Common myeloid progenitor, CD34-positive (primary cell): ENCODE measurements around the gene MAP3K12.

Experiments used
- CTCF ChIA-PET: fragments of 350-600 bp; sonication (Branson Sonifier 250); formaldehyde crosslinking; loops from one replicate; lab custom pipeline; 2021; ENCODE audit warnings: antibody characterized with exemption; lab: Charles Lee
- POLR2A ChIA-PET: fragments of 350-600 bp; sonication (Branson Sonifier 250); formaldehyde crosslinking; loops from one replicate; lab custom pipeline; 2021; ENCODE audit warnings: antibody characterized with exemption; lab: Charles Lee
- DNase-seq, 3 donors: peaks; one replicate each; pipeline versions ENCODE4 v3.0.0 to v3.0.0-alpha.2; 2013
- H3K27ac ChIP-seq, 2 experiments: 1 replicate in 1 of 2; 2 replicates in 1 of 2; pipeline ENCODE4 v1.7.0; 2013; ENCODE audit warnings: inconsistent platforms in 2 of 2, low read length in 2 of 2, mild to moderate bottlenecking in 2 of 2, low read depth in 1 of 2, moderate library complexity in 1 of 2; ENCODE audit not compliant: severe bottlenecking in 2 of 2, insufficient read depth in 1 of 2, poor library complexity in 1 of 2
- H3K27me3 ChIP-seq, 5 experiments: replicated peaks in 2 of 5; 1 replicate in 3 of 5; 2 replicates in 2 of 5; pipeline versions ENCODE4 v1.6.1 to v1.7.0; 2013; ENCODE audit warnings: low read length in 4 of 5, mild to moderate bottlenecking in 2 of 5, moderate library complexity in 2 of 5, inconsistent platforms in 1 of 5; ENCODE audit not compliant: insufficient read depth in 5 of 5, control insufficient read depth in 4 of 5
- H3K36me3 ChIP-seq, 4 experiments: 1 replicate in 2 of 4; 2 replicates in 2 of 4; pipeline versions ENCODE4 v1.6.1 to v1.7.0; 2013; ENCODE audit warnings: low read length in 3 of 4, control low read depth in 1 of 4, mild to moderate bottlenecking in 1 of 4; ENCODE audit not compliant: control insufficient read depth in 4 of 4, insufficient read depth in 4 of 4
- H3K4me1 ChIP-seq, 4 experiments: 1 replicate in 3 of 4; 2 replicates in 1 of 4; pipeline versions ENCODE4 v1.6.1 to v1.7.1; 2013; ENCODE audit warnings: low read length in 3 of 4, mild to moderate bottlenecking in 3 of 4, control low read depth in 1 of 4, inconsistent platforms in 1 of 4, moderate library complexity in 1 of 4; ENCODE audit not compliant: control insufficient read depth in 4 of 4, insufficient read depth in 4 of 4; ENCODE audit errors: control extremely low read depth in 1 of 4
- H3K4me3 ChIP-seq, 7 experiments: 1 replicate in 4 of 7; 2 replicates in 3 of 7; pipeline versions ENCODE4 v1.5.1 to v1.7.0; 2013; ENCODE audit warnings: mild to moderate bottlenecking in 7 of 7, low read length in 6 of 7, moderate library complexity in 6 of 7, inconsistent platforms in 2 of 7, low read depth in 2 of 7, control low read depth in 1 of 7; ENCODE audit not compliant: insufficient read depth in 4 of 7, control insufficient read depth in 1 of 7; ENCODE audit errors: extremely low read depth in 1 of 7
- H3K9me3 ChIP-seq, 5 experiments: 1 replicate in 4 of 5; 2 replicates in 1 of 5; pipeline versions ENCODE4 v1.6.1 to v1.7.1; 2013; ENCODE audit warnings: low read length in 4 of 5, mild to moderate bottlenecking in 2 of 5, inconsistent platforms in 1 of 5, low read depth in 1 of 5, moderate library complexity in 1 of 5; ENCODE audit not compliant: control insufficient read depth in 4 of 5, insufficient read depth in 2 of 5; ENCODE audit errors: control extremely low read depth in 1 of 5
- WGBS: methylation state at CpG from one replicate; pipeline ENCODE4 v1.1.5; 2013; ENCODE audit not compliant: insufficient coverage; 5-methylcytosine and 5-hydroxymethylcytosine counted together

MAP3K12 gene

GRCh38 chr12:53523131-53523530 lies 23.9 kb upstream of the MAP3K12 start:
- POLR2A ChIA-PET, result no interaction called here
- DNase-seq, result no peak
- H3K27ac ChIP-seq, result no peak overlapping the region
- no peaks in the 10 kb centered on the region for H3K27me3 ChIP-seq
- WGBS, result no CpG with 5 or more reads among the region's 3 CpGs
- CTCF ChIA-PET, result interaction anchor here (0.6 to 1.5 kb wide), 5 partner anchors 11 to 46 kb away, joined by 3 to 5 read pairs (median 3); no protein-coding TSS in a partner anchor
- peaks cover 20 to 75% (median 42%) of the 10 kb centered on the region in 4 experiments for H3K36me3 ChIP-seq
- no peak overlapping the region for H3K4me3 ChIP-seq
- no peaks in the 10 kb centered on the region for H3K4me1 ChIP-seq
- H3K9me3 ChIP-seq, result no peaks in the 10 kb centered on the region

- Histone ChIP-seq H3K4me3 (no peak overlapping the region), H3K27ac (no peak overlapping the region), H3K27me3 (no peaks in the 10 kb centered on the region), H3K36me3 (peaks cover 16 to 77% (median 61%) of the 10 kb centered on the region in 4 experiments), H3K9me3 (no peaks in the 10 kb centered on the region), H3K4me1 (peaks cover 0 to 18% (median 10%) of the 10 kb centered on the region in 4 experiments)
- ChIA-PET CTCF (interaction anchor here (0.5 to 5.6 kb wide), 3 partner anchors 10 to 192 kb away, joined by 3 to 35 read pairs (median 3); partner anchors contain the start of gene NPFF), POLR2A (no interaction called here)
- DNase-seq, result no peak
- WGBS, result 100% methylated on average over 4 of the region's 5 CpGs
Observed at GRCh38 chr12:53518381-53518780, 19.1 kb upstream of the MAP3K12 start.

GRCh38 chr12:53516758-53517455 lies 17.6 kb upstream of the MAP3K12 start:
- ChIA-PET CTCF (interaction anchor here (0.9 to 5.6 kb wide), 3 partner anchors 8 to 14 kb away, joined by 4 to 35 read pairs (median 4); partner anchors contain the start of gene NPFF), POLR2A (no interaction called here)
- Histone ChIP-seq H3K27me3 (no peaks in the 10 kb centered on the region), H3K27ac (no peak overlapping the region), H3K4me1 (peaks cover 0 to 21% (median 11%) of the 10 kb centered on the region in 4 experiments), H3K36me3 (peaks cover 8 to 78% (median 60%) of the 10 kb centered on the region in 4 experiments), H3K9me3 (no peaks in the 10 kb centered on the region), H3K4me3 (no peak overlapping the region)
- WGBS, result 92% methylated on average over 10 of the region's 13 CpGs
- no peak for DNase-seq

GRCh38 chr12:53515291-53515680 lies 16.0 kb upstream of the MAP3K12 start:
- no peaks in the 10 kb centered on the region for H3K27me3 ChIP-seq
- peak overlapping the region in 1 of 2 experiments; percentile 4 for H3K27ac ChIP-seq
- ChIA-PET POLR2A (no interaction called here), CTCF (interaction anchor here (1.1 to 1.9 kb wide), 4 partner anchors 15 to 303 kb away, joined by 3 to 10 read pairs (median 4); partner anchors contain the start of gene TARBP2)
- 100% methylated on average over 1 of the region's 2 CpGs for WGBS
- H3K36me3 ChIP-seq, result peaks cover 5 to 81% (median 56%) of the 10 kb centered on the region in 4 experiments
- no peak for DNase-seq
- H3K9me3 ChIP-seq, result no peaks in the 10 kb centered on the region
- H3K4me3 ChIP-seq, result no peak overlapping the region
- peaks cover 0 to 21% (median 11%) of the 10 kb centered on the region in 4 experiments for H3K4me1 ChIP-seq

GRCh38 chr12:53514628-53515290 lies 15.5 kb upstream of the MAP3K12 start:
- Histone ChIP-seq H3K27me3 (no peaks in the 10 kb centered on the region), H3K27ac (peak overlapping the region; percentile 21 to 41), H3K36me3 (peaks cover 5 to 79% (median 55%) of the 10 kb centered on the region in 4 experiments), H3K9me3 (no peaks in the 10 kb centered on the region), H3K4me1 (peaks cover 0 to 21% (median 11%) of the 10 kb centered on the region in 4 experiments), H3K4me3 (no peak overlapping the region)
- ChIA-PET POLR2A (no interaction called here), CTCF (interaction anchor here (1.1 to 1.9 kb wide), 2 partner anchors 14 to 39 kb away, joined by 5 to 10 read pairs; partner anchors contain the start of gene TARBP2)
- 64% methylated on average over 5 of the region's 6 CpGs for WGBS
- DNase-seq, result no peak

GRCh38 chr12:53513712-53514410 lies 14.6 kb upstream of the MAP3K12 start:
- POLR2A ChIA-PET, result no interaction called here
- H3K4me1 ChIP-seq, result peaks cover under 1 to 21% (median 11%) of the 10 kb centered on the region in 4 experiments
- peaks cover 3 to 71% (median 54%) of the 10 kb centered on the region in 4 experiments for H3K36me3 ChIP-seq
- H3K27me3 ChIP-seq, result no peaks in the 10 kb centered on the region
- 38% methylated on average over 3 of the region's 6 CpGs for WGBS
- peak overlapping the region in 1 of 2 experiments; percentile 41 for H3K27ac ChIP-seq
- H3K9me3 ChIP-seq, result no peaks in the 10 kb centered on the region
- peak in 1 of 3 donors; percentile 14 for DNase-seq
- H3K4me3 ChIP-seq, result no peak overlapping the region
- CTCF ChIA-PET, result interaction anchor here (1.4 to 1.8 kb wide), 2 partner anchors 10 to 161 kb away, joined by 3 to 4 read pairs; no protein-coding TSS in a partner anchor
